GM18867 (cell line): Measurements from ENCODE around the gene LCN1.

ENCODE experiments used
- ATAC-seq: cut with Tn5 transposase; IDR thresholded peaks from one replicate; pipeline ENCODE4 v1.9.1; 2021; ENCODE audit warnings: mild to moderate bottlenecking, moderate library complexity; ENCODE audit not compliant: unreplicated experiment

LCN1 gene

GRCh38 chr9:135488013-135488330, 33.3 kb upstream of the LCN1 start:
- ATAC-seq, result no peak

GRCh38 chr9:135488527-135488926, 32.7 kb upstream of the LCN1 start:
- ATAC-seq, result no peak

GRCh38 chr9:135489188-135489906, 31.9 kb upstream of the LCN1 start:
- ATAC-seq, result no peak

- ATAC-seq, result no peak
These were observed 30.9 kb upstream of the LCN1 start for GRCh38 chr9:135490166-135490870.

GRCh38 chr9:135490980-135491464, 30.2 kb upstream of the LCN1 start:
- no peak for ATAC-seq

GRCh38 chr9:135491764-135492163, 29.5 kb upstream of the LCN1 start:
- no peak for ATAC-seq

- ATAC-seq, result no peak
These were observed 28.2 kb upstream of the LCN1 start for GRCh38 chr9:135492886-135493669.

- ATAC-seq, result no peak
These were observed 26.3 kb upstream of the LCN1 start for GRCh38 chr9:135494791-135495559.

GRCh38 chr9:135498381-135499126, 22.7 kb upstream of the LCN1 start:
- no peak for ATAC-seq

- no peak for ATAC-seq
These were observed 21.7 kb upstream of the LCN1 start for GRCh38 chr9:135499326-135500070.

- no peak for ATAC-seq
These were observed 21.1 kb upstream of the LCN1 start for GRCh38 chr9:135500071-135500524.

GRCh38 chr9:135500525-135501260, 20.5 kb upstream of the LCN1 start, which contains the start of gene MRPS2:
TSS of gene MRPS2 (plus strand) at chr9:135500682. CDS start at chr9:135500711, 29 bp downstream.
- ATAC-seq, result peak; percentile 82

GRCh38 chr9:135501261-135502167, 19.7 kb upstream of the LCN1 start:
- ATAC-seq, result no peak

- no peak for ATAC-seq
These were observed 18.9 kb upstream of the LCN1 start for GRCh38 chr9:135502168-135502872.

GRCh38 chr9:135502873-135503321, 18.3 kb upstream of the LCN1 start:
- no peak for ATAC-seq

- no peak for ATAC-seq
These were observed 17.6 kb upstream of the LCN1 start for GRCh38 chr9:135503371-135504261.
